HEK293 (cell line): Measurements from ENCODE around the gene HYKK.
A peak's percentile ranks its signal among the peaks of the same experiment; 100 is the strongest.

Experiments used
- CTCF ChIP-seq: fragments of 450-650 bp; formaldehyde crosslinking; IDR thresholded peaks from 2 replicates; pipeline ENCODE4 v1.5.1; 2016; ENCODE audit warnings: missing biosample characterization, missing genetic modification characterization
- GLIS2 ChIP-seq: fragments of 450-650 bp; formaldehyde crosslinking; IDR thresholded peaks from 2 replicates; pipeline ENCODE4 v1.5.1; 2016; ENCODE audit warnings: missing biosample characterization, missing genetic modification characterization
- PRDM1 ChIP-seq: fragments of 450-650 bp; formaldehyde crosslinking; IDR thresholded peaks from 2 replicates; pipeline ENCODE4; 2016; ENCODE audit warnings: missing biosample characterization, missing genetic modification characterization
- SCRT1 ChIP-seq: fragments of 450-650 bp; formaldehyde crosslinking; IDR thresholded peaks from 2 replicates; pipeline ENCODE4 v1.5.1; 2016; ENCODE audit warnings: missing biosample characterization, missing genetic modification characterization, borderline replicate concordance
- ZNF10 ChIP-seq: fragments of 450-650 bp; formaldehyde crosslinking; IDR thresholded peaks from 2 replicates; pipeline ENCODE4 v1.5.1; 2017; ENCODE audit warnings: missing biosample characterization, missing genetic modification characterization
- ZNF366 ChIP-seq: fragments of 450-650 bp; formaldehyde crosslinking; conservative IDR thresholded peaks from 2 replicates; pipeline ENCODE4 v1.5.1; 2016; ENCODE audit warnings: missing biosample characterization, missing genetic modification characterization
- ZNF549 ChIP-seq: fragments of 450-650 bp; IDR thresholded peaks from 2 replicates; pipeline ENCODE4 v1.5.1; 2018; ENCODE audit warnings: missing biosample characterization, missing genetic modification characterization, mild to moderate bottlenecking, inconsistent platforms, moderate library complexity
- ZNF747 ChIP-seq: fragments of 450-650 bp; formaldehyde crosslinking; IDR thresholded peaks from 2 replicates; pipeline ENCODE4 v1.5.1; 2016; ENCODE audit warnings: missing biosample characterization, missing genetic modification characterization
- ZNF843 ChIP-seq: fragments of 450-650 bp; formaldehyde crosslinking; IDR thresholded peaks from 2 replicates; pipeline ENCODE4 v1.5.1; 2016; ENCODE audit warnings: missing biosample characterization, missing genetic modification characterization

GRCh38 chr15:78509726-78510312 lies 2.4 kb downstream of the HYKK start:
- no peak for TF ChIP-seq SCRT1 (tag by site-specific recombination)
- TF ChIP-seq CTCF (tag by site-specific recombination), result no peak
- TF ChIP-seq PRDM1 (tag by site-specific recombination), result peak; percentile 60; the same call in 1 of the 2 replicates
- TF ChIP-seq ZNF843 (tag by site-specific recombination), result no peak
- no peak for TF ChIP-seq ZNF549
- no peak for TF ChIP-seq ZNF747 (tag by site-specific recombination)
- TF ChIP-seq ZNF10, result no peak
- peak; percentile 37; the same call in 1 of the 2 replicates for TF ChIP-seq ZNF366 (tag by site-specific recombination)
- TF ChIP-seq GLIS2 (tag by site-specific recombination), result no peak
